GM23338 (cell line): ENCODE measurements around the gene RFC5. TPM values are rescaled to one million over a fixed set of nuclear protein-coding genes. Genes with fewer than 3 reads are reported as not detected.

Experiments
- ATAC-seq: fragments of 200-7000 bp; cut with Tn5 transposase; 3 replicates; pipeline ENCODE4 v1.9.1; 2020
- DNase-seq: peaks from one replicate; pipeline ENCODE4 v3.0.0-alpha.2; 2015; ENCODE audit warnings: low spot score
- H2AFZ ChIP-seq: fragments of 200-600 bp; sonication (generic); 2 replicates; pipeline ENCODE4 v1.8.0; 2016; ENCODE audit warnings: antibody characterized with exemption, mild to moderate bottlenecking, moderate library complexity
- H3F3A ChIP-seq: fragments of 200-600 bp; sonication (generic); replicated peaks from 2 replicates; pipeline ENCODE4 v1.8.0; 2017; ENCODE audit warnings: antibody characterized with exemption, mixed run types, low read depth
- H3K27ac ChIP-seq: fragments of 200-600 bp; sonication (generic); 2 replicates; pipeline ENCODE4 v1.6.1; 2016; ENCODE audit warnings: low read depth
- H3K27me3 ChIP-seq: fragments of 200-600 bp; sonication (generic); 2 replicates; pipeline ENCODE4 v1.8.0; 2016; ENCODE audit warnings: mild to moderate bottlenecking, mixed run types, moderate library complexity; ENCODE audit not compliant: insufficient read depth
- H3K36me3 ChIP-seq: fragments of 200-600 bp; sonication (generic); 2 replicates; pipeline ENCODE4 v1.8.0; 2016; ENCODE audit warnings: mild to moderate bottlenecking; ENCODE audit not compliant: insufficient read depth
- H3K4me1 ChIP-seq: fragments of 200-600 bp; sonication (generic); 2 replicates; pipeline ENCODE4 v1.8.0; 2016; ENCODE audit warnings: mild to moderate bottlenecking, moderate library complexity; ENCODE audit not compliant: insufficient read depth
- H3K4me2 ChIP-seq: fragments of 200-600 bp; sonication (generic); 2 replicates; pipeline ENCODE4 v1.7.1; 2017; ENCODE audit warnings: mixed run types
- H3K4me3 ChIP-seq: fragments of 200-600 bp; sonication (generic); 2 replicates; pipeline ENCODE4 v1.6.1; 2016; ENCODE audit warnings: mixed run types
- H3K79me2 ChIP-seq: fragments of 200-600 bp; sonication (generic); replicated peaks from 2 replicates; pipeline ENCODE4 v1.8.0; 2017; ENCODE audit warnings: mild to moderate bottlenecking; ENCODE audit not compliant: insufficient read depth
- H3K9me2 ChIP-seq: fragments of 200-600 bp; sonication (generic); 2 replicates; pipeline ENCODE4 v1.8.0; 2017; ENCODE audit not compliant: insufficient read depth
- H4K20me1 ChIP-seq: fragments of 200-600 bp; sonication (generic); replicated peaks from 2 replicates; pipeline ENCODE4 v1.8.0; 2017; ENCODE audit warnings: mild to moderate bottlenecking; ENCODE audit not compliant: insufficient read depth
- H3K27ac Mint-ChIP-seq: 2 replicates; pipeline ENCODE4 v1.8.0; 2020; ENCODE audit warnings: inconsistent platforms, mild to moderate bottlenecking, moderate library complexity, mixed read lengths
- H3K27me3 Mint-ChIP-seq: 3 replicates; pipeline ENCODE4 v1.8.0; 2022; ENCODE audit warnings: low read depth, mild to moderate bottlenecking, moderate library complexity, mixed read lengths, inconsistent platforms; ENCODE audit not compliant: insufficient read depth, poor library complexity
- H3K36me3 Mint-ChIP-seq: 3 replicates; pipeline ENCODE4 v1.8.0; 2021; ENCODE audit warnings: low read depth, mild to moderate bottlenecking, inconsistent platforms, moderate library complexity, mixed read lengths
- H3K4me1 Mint-ChIP-seq: 3 replicates; pipeline ENCODE4 v1.8.0; 2020; ENCODE audit warnings: mild to moderate bottlenecking, inconsistent platforms, mixed read lengths
- H3K4me3 Mint-ChIP-seq: 3 replicates; pipeline ENCODE4 v1.8.0; 2021; ENCODE audit warnings: moderate library complexity, mild to moderate bottlenecking, inconsistent platforms, mixed read lengths
- H3K9me3 Mint-ChIP-seq: 3 replicates; pipeline ENCODE4 v1.8.0; 2020; ENCODE audit warnings: moderate library complexity, mild to moderate bottlenecking, inconsistent platforms, mixed read lengths
- CREB1 ChIP-seq: fragments of 250-450 bp; sonication (Bioruptor Pico); IDR thresholded peaks from 2 replicates; pipeline ENCODE4 v1.5.0; 2020; ENCODE audit warnings: low read depth, mild to moderate bottlenecking, moderate library complexity
- ETS1 ChIP-seq: IDR thresholded peaks from 2 replicates; pipeline ENCODE4 v1.6.1; 2016; ENCODE audit warnings: antibody characterized with exemption
- EZH2 ChIP-seq: fragments of 200-600 bp; sonication (generic); IDR thresholded peaks from one replicate; pipeline ENCODE4 v1.8.0; 2017; ENCODE audit warnings: antibody characterized with exemption, mild to moderate bottlenecking, low read depth; ENCODE audit not compliant: unreplicated experiment
- JUNB ChIP-seq: IDR thresholded peaks from one replicate; pipeline ENCODE4 v1.6.1; 2016; ENCODE audit warnings: antibody characterized with exemption; ENCODE audit not compliant: unreplicated experiment
- NANOG ChIP-seq: IDR thresholded peaks from 2 replicates; pipeline ENCODE4 v1.6.1; 2016; ENCODE audit warnings: antibody characterized with exemption, borderline replicate concordance
- POLR2AphosphoS5 ChIP-seq: IDR thresholded peaks from 2 replicates; pipeline ENCODE4 v1.6.1; 2016; ENCODE audit warnings: antibody characterized with exemption, low read depth
- ZNF331 ChIP-seq: fragments of 250-450 bp; sonication (Bioruptor Pico); IDR thresholded peaks from 2 replicates; pipeline ENCODE4 v1.5.0; 2020; ENCODE audit warnings: low read depth, mild to moderate bottlenecking, moderate library complexity
- polyA plus RNA-seq: library from polyadenylated mRNA; unstranded; fragments of >200 nt; fragmentation: Nextera tagmentation; extraction: Ambion mirVana; gene quantifications from 2 replicates; pipeline ENCODE4 v1.2.1, GENCODE V29; 2016
- total RNA-seq: library from RNA; depleted of rRNA; stranded (reverse); fragments of >200 nt; shearing (Covaris generic); gene quantifications from 2 replicates; pipeline ENCODE4 v1.2.3, GENCODE V29; 2014
- TF ChIP-seq, protein P1 (sequence below): fragments of 250-450 bp; sonication (Bioruptor Pico); IDR thresholded peaks from 2 replicates; pipeline ENCODE4 v1.5.0; 2020; ENCODE audit warnings: mild to moderate bottlenecking, moderate library complexity
- TF ChIP-seq, protein P2 (sequence below): IDR thresholded peaks from one replicate; pipeline ENCODE4 v1.6.1; 2018; ENCODE audit warnings: antibody characterized with exemption; ENCODE audit not compliant: unreplicated experiment

The RFC5 gene
- total and polyA plus RNA-seq, 2 experiments from 2014 or later = 35.0 to 53.2 TPM

DNA sequence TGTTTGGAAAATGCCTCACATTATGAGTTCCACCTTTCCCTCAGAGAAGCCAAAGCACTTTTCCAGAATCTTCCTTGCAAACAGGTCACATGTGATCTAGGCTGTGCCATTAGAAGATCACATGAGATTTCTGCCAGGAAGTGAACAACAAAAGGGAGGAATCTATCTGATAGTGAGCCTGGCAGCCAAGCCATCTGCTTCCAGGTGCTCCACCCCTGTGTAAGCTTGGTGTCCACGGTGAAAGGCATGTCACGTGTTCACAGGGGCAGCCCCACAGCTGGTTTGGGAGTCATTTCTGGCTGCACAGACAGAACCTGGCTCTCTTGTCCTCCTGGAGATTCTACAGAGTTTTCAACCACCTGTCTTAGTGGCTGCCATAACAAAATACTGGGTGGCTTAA lies 44.2 kb upstream of the RFC5 start (continued):
- TF ChIP-seq, protein P1, sequence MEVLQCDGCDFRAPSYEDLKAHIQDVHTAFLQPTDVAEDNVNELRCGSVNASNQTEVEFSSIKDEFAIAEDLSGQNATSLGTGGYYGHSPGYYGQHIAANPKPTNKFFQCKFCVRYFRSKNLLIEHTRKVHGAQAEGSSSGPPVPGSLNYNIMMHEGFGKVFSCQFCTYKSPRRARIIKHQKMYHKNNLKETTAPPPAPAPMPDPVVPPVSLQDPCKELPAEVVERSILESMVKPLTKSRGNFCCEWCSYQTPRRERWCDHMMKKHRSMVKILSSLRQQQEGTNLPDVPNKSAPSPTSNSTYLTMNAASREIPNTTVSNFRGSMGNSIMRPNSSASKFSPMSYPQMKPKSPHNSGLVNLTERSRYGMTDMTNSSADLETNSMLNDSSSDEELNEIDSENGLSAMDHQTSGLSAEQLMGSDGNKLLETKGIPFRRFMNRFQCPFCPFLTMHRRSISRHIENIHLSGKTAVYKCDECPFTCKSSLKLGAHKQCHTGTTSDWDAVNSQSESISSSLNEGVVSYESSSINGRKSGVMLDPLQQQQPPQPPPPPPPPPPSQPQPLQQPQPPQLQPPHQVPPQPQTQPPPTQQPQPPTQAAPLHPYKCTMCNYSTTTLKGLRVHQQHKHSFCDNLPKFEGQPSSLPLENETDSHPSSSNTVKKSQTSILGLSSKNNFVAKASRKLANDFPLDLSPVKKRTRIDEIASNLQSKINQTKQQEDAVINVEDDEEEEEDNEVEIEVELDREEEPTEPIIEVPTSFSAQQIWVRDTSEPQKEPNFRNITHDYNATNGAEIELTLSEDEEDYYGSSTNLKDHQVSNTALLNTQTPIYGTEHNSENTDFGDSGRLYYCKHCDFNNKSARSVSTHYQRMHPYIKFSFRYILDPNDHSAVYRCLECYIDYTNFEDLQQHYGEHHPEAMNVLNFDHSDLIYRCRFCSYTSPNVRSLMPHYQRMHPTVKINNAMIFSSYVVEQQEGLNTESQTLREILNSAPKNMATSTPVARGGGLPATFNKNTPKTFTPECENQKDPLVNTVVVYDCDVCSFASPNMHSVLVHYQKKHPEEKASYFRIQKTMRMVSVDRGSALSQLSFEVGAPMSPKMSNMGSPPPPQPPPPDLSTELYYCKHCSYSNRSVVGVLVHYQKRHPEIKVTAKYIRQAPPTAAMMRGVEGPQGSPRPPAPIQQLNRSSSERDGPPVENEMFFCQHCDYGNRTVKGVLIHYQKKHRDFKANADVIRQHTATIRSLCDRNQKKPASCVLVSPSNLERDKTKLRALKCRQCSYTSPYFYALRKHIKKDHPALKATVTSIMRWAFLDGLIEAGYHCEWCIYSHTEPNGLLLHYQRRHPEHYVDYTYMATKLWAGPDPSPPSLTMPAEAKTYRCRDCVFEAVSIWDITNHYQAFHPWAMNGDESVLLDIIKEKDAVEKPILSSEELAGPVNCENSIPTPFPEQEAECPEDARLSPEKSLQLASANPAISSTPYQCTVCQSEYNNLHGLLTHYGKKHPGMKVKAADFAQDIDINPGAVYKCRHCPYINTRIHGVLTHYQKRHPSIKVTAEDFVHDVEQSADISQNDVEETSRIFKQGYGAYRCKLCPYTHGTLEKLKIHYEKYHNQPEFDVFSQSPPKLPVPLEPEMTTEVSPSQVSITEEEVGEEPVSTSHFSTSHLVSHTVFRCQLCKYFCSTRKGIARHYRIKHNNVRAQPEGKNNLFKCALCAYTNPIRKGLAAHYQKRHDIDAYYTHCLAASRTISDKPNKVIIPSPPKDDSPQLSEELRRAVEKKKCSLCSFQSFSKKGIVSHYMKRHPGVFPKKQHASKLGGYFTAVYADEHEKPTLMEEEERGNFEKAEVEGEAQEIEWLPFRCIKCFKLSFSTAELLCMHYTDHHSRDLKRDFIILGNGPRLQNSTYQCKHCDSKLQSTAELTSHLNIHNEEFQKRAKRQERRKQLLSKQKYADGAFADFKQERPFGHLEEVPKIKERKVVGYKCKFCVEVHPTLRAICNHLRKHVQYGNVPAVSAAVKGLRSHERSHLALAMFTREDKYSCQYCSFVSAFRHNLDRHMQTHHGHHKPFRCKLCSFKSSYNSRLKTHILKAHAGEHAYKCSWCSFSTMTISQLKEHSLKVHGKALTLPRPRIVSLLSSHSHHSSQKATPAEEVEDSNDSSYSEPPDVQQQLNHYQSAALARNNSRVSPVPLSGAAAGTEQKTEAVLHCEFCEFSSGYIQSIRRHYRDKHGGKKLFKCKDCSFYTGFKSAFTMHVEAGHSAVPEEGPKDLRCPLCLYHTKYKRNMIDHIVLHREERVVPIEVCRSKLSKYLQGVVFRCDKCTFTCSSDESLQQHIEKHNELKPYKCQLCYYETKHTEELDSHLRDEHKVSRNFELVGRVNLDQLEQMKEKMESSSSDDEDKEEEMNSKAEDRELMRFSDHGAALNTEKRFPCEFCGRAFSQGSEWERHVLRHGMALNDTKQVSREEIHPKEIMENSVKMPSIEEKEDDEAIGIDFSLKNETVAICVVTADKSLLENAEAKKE = no peak
- TF ChIP-seq ETS1 (no peak), EZH2 (no peak), JUNB (no peak), CREB1 (CRISPR knock-in tag) (no peak), ZNF331 (no peak), NANOG (no peak)

DNA sequence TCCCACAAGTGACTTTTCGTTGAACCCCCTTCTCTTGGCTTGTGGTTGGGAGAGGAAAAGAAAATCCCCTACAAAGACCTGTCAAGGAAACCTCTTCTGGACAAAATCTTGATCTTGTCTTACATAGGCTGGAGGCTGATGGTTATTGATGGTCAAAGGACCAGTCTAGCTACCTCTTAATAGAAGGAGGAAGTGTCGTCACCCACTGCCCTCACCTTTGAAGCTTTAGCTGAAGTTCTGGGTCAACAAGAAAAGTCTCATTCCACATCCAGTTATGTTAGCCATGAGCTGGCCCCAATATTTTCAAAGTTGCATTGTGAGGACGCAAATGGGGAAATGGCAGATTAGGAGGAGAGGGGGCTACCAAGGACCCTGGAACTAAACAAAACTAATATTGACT lies 41.5 kb upstream of the RFC5 start:
- peaks cover 14% of the 10 kb centered on the region for H3K36me3 Mint-ChIP-seq
- peaks cover 4% of the 10 kb centered on the region; the same call in 1 of the 2 replicates for H3K36me3 ChIP-seq
- H3K4me2 ChIP-seq = no peak overlapping the region
- H3K9me3 Mint-ChIP-seq = peaks cover 30% of the 10 kb centered on the region
- H3K4me3 ChIP-seq = no peak overlapping the region
- no peaks in the 10 kb centered on the region for H3K79me2 ChIP-seq
- H3K4me1 Mint-ChIP-seq = peaks cover 3% of the 10 kb centered on the region; the same call in 1 of the 3 replicates
- no peak overlapping the region for H3K4me3 Mint-ChIP-seq
- H3K27ac Mint-ChIP-seq = no peak overlapping the region
- H3K27me3 ChIP-seq = no peaks in the 10 kb centered on the region
- no peak overlapping the region for H3K27ac ChIP-seq
- H2AFZ ChIP-seq = no peak overlapping the region
- ATAC-seq (no peak), DNase-seq (no peak)
- H3F3A ChIP-seq = peaks cover under 1% of the 10 kb centered on the region; the same call in 1 of the 2 replicates
- peaks cover 3% of the 10 kb centered on the region; the same call in 1 of the 2 replicates for H3K4me1 ChIP-seq
- no peaks in the 10 kb centered on the region; the same call in 1 of the 2 replicates for H4K20me1 ChIP-seq
- H3K9me2 ChIP-seq = peaks cover 6% of the 10 kb centered on the region; the same call in 1 of the 2 replicates
- H3K27me3 Mint-ChIP-seq = peaks cover 6% of the 10 kb centered on the region
- TF ChIP-seq POLR2AphosphoS5 = no peak
- TF ChIP-seq NANOG = no peak
- no peak for TF ChIP-seq CREB1 (CRISPR knock-in tag)
- TF ChIP-seq, protein P2, sequence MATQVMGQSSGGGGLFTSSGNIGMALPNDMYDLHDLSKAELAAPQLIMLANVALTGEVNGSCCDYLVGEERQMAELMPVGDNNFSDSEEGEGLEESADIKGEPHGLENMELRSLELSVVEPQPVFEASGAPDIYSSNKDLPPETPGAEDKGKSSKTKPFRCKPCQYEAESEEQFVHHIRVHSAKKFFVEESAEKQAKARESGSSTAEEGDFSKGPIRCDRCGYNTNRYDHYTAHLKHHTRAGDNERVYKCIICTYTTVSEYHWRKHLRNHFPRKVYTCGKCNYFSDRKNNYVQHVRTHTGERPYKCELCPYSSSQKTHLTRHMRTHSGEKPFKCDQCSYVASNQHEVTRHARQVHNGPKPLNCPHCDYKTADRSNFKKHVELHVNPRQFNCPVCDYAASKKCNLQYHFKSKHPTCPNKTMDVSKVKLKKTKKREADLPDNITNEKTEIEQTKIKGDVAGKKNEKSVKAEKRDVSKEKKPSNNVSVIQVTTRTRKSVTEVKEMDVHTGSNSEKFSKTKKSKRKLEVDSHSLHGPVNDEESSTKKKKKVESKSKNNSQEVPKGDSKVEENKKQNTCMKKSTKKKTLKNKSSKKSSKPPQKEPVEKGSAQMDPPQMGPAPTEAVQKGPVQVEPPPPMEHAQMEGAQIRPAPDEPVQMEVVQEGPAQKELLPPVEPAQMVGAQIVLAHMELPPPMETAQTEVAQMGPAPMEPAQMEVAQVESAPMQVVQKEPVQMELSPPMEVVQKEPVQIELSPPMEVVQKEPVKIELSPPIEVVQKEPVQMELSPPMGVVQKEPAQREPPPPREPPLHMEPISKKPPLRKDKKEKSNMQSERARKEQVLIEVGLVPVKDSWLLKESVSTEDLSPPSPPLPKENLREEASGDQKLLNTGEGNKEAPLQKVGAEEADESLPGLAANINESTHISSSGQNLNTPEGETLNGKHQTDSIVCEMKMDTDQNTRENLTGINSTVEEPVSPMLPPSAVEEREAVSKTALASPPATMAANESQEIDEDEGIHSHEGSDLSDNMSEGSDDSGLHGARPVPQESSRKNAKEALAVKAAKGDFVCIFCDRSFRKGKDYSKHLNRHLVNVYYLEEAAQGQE = no peak
